CD4-positive, alpha-beta T cell treated with Interleukin-17A for 4 hours (primary cell): ENCODE results near the gene RSBN1L.
"Not testable (repeated sequence)": the region's sequence is repeated elsewhere in the genome, so short reads cannot be mapped to it uniquely, and the experiment has no call there.

Experiments used
- DNase-seq: peaks from one replicate; pipeline ENCODE4 v3.0.0-alpha.2; 2020; ENCODE audit warnings: mixed read lengths

RSBN1L gene

DNA sequence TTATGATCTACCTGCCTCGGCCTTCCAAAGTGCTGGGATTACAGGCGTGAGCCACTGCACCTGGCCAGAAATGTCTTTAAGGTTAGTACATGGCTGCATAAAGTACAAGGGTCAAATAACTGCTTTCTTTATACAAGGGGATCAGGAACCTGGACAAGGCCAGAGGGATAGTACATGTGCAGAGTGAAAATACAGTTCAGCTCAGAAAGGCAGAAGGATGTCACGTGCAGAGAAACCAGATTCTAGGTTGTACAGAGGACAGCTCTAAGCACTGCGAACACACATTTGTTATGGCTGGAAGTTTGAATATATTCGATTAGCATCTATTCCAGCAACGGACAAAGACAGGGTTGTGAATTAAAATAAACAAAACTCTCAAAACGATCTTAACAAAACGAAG, 6.0 kb upstream of the RSBN1L start:
- DNase-seq = no peak

GRCh38 chr7:77691892-77692491, 4.3 kb upstream of the RSBN1L start:
- DNase-seq = no peak

GRCh38 chr7:77693830-77694583, 2.3 kb upstream of the RSBN1L start:
- no peak for DNase-seq

DNA sequence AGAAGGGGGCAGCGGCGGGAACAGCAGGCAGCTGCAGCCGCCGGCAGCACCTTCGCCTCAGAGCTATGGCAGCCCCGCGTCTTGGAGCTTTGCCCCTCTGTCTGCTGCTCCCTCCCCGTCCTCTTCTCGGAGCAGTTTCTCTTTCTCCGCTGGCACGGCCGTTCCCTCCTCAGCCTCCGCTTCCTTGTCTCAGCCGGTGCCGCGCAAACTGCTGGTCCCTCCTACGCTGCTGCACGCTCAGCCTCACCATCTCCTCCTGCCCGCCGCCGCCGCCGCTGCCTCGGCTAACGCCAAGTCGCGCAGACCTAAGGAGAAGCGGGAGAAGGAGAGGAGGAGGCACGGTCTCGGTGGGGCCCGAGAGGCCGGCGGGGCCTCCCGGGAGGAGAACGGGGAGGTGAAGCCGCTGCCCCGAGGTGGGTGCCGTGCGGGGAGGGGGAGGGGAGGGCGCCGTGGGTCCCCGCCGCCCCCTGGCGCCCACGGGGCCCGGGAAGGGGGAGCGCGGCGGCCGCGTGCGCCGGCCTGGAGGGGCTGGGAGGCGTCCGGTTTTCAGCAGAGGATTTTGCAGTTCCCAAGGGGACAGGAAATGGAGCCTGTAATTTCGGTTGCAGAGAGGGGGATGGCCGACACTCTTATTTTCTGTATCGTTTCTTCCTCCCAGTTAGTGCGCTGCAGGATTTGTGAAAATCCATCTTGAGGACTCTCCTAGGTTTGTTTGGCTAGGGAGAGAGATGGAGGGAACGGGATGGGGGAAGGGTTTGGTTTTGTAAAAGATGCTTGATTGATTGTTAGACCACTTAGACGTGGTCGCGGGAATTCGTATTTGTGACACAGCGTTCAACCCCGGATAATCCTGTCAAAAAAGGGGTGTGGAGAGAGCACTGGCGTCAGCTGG, 630 bp downstream of the RSBN1L start:
- peak; percentile 66 for DNase-seq

DNA sequence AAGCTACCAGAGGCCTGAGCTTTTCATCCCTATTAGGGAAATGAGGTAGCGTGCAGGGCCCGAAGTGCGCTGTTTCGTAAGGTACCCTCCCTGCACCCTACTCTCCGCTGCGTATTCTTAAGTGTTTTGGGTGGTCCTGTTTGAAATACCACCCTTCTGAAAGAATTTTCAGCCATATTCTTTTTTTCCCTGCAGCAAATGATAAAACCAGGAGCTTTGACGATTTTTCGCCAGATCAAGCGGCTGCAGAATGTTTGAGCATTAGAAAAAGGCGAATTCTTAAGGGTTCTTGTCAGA, 1.2 kb downstream of the RSBN1L start:
- peak; percentile 44 for DNase-seq

DNA sequence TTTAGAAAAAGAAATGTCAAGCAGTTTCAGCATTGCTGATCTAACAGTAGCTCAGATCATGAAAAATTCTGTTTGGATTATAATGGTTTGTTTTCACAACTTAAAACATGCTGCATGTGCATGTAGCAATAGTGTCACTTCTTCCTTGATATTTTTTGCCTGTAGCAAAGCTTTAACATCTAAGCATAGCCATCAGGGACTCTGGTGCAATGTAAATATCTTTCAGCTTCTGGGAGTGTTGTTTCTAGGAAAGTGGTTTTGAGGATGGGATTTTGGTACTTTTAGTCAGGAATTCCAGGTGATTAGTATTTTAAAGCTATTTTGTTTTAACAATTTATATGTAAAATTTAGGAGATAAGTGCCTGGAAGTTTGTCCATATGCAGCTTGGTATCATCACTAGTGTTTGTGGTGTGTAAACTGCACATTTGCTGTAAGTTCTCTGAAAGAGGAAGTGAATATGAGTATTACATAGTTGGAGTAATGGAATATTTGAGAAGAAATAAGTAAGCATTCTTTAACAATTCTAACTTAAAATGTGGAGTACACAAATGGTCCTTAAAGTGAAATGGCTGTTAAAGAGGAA, 1.9 kb downstream of the RSBN1L start:
- no peak for DNase-seq

DNA sequence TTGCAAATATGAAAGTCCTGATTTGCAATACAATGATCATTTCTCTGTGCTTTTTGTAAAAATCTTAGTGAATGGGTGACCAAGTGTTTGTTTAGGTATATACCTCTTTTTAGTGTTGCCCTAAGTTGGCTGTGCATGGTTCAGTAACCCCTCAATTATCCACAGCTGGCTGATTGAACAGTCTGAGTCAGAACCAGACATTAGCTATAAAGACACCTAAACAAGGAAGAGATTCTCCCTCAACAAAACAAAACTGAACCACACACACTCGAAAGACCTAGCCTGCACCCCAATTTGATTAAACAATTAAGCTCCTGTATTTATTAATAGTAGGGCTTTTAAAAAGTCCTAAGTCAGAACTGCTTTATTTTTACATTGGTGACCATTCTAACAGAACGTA, 2.8 kb downstream of the RSBN1L start:
- DNase-seq = no peak

- no peak for DNase-seq
Observed at GRCh38 chr7:77702513-77702912, 6.3 kb downstream of the RSBN1L start.

- DNase-seq = no peak
Observed at GRCh38 chr7:77702968-77703472, 6.8 kb downstream of the RSBN1L start.

- not testable (repeated sequence) for DNase-seq
Observed at GRCh38 chr7:77703669-77704068, 7.4 kb downstream of the RSBN1L start.

GRCh38 chr7:77707504-77707992, 11.3 kb downstream of the RSBN1L start:
- no peak for DNase-seq

DNA sequence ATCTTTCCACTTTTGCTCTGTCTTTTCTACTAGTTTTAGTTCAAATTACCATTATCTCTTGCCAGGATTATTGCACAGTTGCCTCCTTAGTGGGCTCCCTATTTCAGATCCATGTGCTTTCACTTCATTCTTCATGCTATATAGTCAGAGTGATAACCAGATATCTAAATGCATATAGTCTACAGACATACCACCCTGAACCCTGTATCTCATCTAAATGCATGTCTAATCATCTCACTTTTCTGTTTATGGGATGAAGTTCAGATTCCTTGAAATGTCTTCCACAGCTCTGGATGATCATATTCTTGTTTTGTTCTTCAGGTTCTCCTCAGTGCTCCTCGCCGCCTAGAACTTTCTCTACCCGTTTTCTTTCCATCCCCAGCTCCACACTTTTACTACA, 13.8 kb downstream of the RSBN1L start:
- DNase-seq = no peak

- no peak for DNase-seq
Observed at GRCh38 chr7:77710861-77711260, 14.6 kb downstream of the RSBN1L start.

DNA sequence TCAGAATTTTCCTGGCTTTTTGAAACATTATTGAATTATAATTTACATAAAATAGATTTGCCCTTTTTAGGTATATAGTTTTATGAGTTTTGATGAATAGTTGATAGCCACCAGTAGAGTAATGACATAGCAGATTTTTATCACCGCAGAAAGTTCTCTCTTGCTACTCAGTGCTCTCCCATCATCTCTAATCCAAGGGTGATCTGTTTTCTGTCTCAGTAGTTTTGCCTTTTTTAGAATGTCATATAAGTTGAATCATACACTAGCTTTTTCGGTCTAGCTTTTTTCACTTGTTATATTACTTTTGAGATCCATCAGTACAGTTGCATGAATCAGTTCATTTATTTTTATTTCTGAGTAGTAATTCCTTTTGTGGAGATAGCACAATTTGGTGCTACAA, 17.9 kb downstream of the RSBN1L start:
- no peak for DNase-seq

- not testable (repeated sequence) for DNase-seq
Observed at GRCh38 chr7:77714931-77715330, 18.7 kb downstream of the RSBN1L start.

DNA sequence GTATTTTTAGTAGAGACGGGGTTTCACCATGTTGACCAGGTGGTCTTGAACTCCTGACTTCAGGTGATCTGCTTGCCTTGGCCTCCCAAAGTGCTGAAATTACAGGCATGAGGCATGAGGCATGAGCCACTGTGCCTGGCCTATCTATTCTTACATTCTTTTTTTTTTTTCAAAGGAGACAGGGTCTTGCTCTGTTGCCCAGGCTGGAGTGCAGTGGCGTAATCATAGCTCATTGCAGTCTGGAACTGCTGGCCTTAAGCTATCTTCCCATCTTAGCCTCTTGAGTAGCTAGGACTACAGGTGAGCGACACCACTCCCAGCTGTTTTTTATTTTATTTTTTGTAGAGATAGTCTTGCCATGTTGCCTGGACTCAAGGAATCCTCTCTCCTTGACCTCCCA, 20.5 kb downstream of the RSBN1L start:
- no peak for DNase-seq

- DNase-seq = not testable (repeated sequence)
Observed at GRCh38 chr7:77717566-77717965, 21.3 kb downstream of the RSBN1L start.

GRCh38 chr7:77727527-77727926, 31.3 kb downstream of the RSBN1L start:
- DNase-seq = no peak

DNA sequence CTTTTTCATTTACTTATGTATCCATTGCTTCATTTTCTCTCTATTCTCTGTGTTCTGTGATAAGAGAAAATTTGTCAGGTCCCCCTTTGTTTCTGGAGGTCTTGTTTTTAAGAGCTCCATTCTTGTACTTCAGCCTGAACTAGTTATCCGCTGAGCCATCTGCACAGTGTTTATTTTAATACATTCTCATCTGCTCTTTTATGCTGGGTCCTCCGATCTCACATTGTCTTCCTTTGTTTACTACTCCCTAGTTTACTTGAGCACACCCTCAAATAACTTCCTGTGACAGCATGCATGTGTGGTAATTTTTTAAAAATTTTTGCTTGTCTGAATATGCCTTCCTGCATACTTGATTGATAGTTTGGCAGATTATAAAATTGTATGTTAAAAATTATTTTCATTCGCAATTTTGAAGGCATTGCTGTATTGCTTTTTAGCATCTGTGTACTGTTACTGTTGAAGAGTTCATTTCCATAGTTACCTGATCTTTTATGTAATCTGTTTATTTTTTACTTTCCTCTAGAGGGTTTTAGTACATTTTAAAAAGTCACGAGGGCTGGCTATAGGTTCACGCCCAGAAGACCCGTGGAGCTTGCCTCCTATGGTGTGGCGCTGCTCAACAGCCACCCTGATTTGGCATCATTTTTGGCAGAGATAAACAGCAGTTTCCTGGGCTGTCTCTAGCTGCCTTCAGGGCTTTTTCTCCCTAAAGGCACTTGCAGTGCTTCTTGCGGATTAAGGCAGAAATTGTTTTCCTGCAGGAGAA, 31.9 kb downstream of the RSBN1L start:
- DNase-seq = no peak

- no peak for DNase-seq
Observed at GRCh38 chr7:77729574-77730348, 33.5 kb downstream of the RSBN1L start.

GRCh38 chr7:77731716-77732115, 35.5 kb downstream of the RSBN1L start:
- DNase-seq = no peak
